Body of pancreas (tissue), 4 donors: ENCODE data around the gene B3GALT5. TPM values are rescaled to one million over a fixed set of nuclear protein-coding genes. Genes with fewer than 3 reads are reported as not detected.

Experiments
- ATAC-seq: fragments of 150-250 bp; one replicate; pipeline ENCODE4 v1.9.1; 2016
- DNase-seq, 4 donors: peaks; one replicate each; pipeline ENCODE4 v3.0.0-alpha.2; 2019
- H3K27ac ChIP-seq, 4 donors: fragments of 200-600 bp; sonication (generic); 1 replicate in 3 of 4; 2 replicates in 1 of 4; pipeline versions ENCODE4 v1.5.1 to v1.6.1; 2016 to 2019; ENCODE audit warnings: mild to moderate bottlenecking in 1 of 4, mixed read lengths in 1 of 4, moderate library complexity in 1 of 4
- H3K27me3 ChIP-seq, 2 donors: fragments of 200-600 bp; sonication (generic); one replicate each; pipeline ENCODE4 v1.6.0; 2016; ENCODE audit warnings: mild to moderate bottlenecking in 1 of 2
- H3K36me3 ChIP-seq, 2 donors: fragments of 200-600 bp; sonication (generic); replicated peaks in 1 of 2; 2 replicates each; pipeline ENCODE4 v1.5.1; 2016; ENCODE audit warnings: low read depth in 2 of 2; ENCODE audit not compliant: insufficient read depth in 1 of 2
- H3K4me1 ChIP-seq: fragments of 200-600 bp; sonication (generic); one replicate; pipeline ENCODE4 v1.6.0; 2016
- H3K4me3 ChIP-seq, 2 donors: fragments of 200-600 bp; sonication (generic); 1 replicate in 1 of 2; 2 replicates in 1 of 2; pipeline ENCODE4 v1.5.1; 2016 to 2019
- H3K9me3 ChIP-seq, 3 donors: fragments of 200-600 bp; sonication (generic); 1 replicate in 2 of 3; 2 replicates in 1 of 3; pipeline ENCODE4 v1.5.1; 2016
- POLR2A ChIP-seq, 3 donors: fragments of 450-650 bp; IDR thresholded peaks; one replicate each; pipeline ENCODE4 v1.6.1; 2016; ENCODE audit warnings: antibody characterized with exemption in 3 of 3, mild to moderate bottlenecking in 2 of 3
- WGBS, 2 donors: methylation state at CpG; one replicate each; pipeline ENCODE4 v1.1.5; 2017; 5-methylcytosine and 5-hydroxymethylcytosine counted together
- intact Hi-C: fragments of 100-400 bp; cut with DNase I; formaldehyde crosslinking; loops from one replicate; pipeline ENCODE4 v1.15.1; 2023
- total RNA-seq, 2 donors: library from RNA; depleted of rRNA; stranded (reverse); fragments of >200 nt; gene quantifications; one replicate each; pipeline ENCODE4 v1.1.0, GENCODE V29; 2016
- TF ChIP-seq, protein P1 (sequence below), 7 experiments: fragments of 450-650 bp in 4 of 7; fragments of 200-600 bp in 3 of 7; sonication (generic) in 3 of 7; IDR thresholded peaks; one replicate each; pipeline ENCODE4 v1.5.1; 2016 to 2019; ENCODE audit warnings: antibody characterized with exemption in 7 of 7

The B3GALT5 gene
- total RNA-seq, 2 donors from 2014 or later: 4.9 to 5.6 TPM

DNA sequence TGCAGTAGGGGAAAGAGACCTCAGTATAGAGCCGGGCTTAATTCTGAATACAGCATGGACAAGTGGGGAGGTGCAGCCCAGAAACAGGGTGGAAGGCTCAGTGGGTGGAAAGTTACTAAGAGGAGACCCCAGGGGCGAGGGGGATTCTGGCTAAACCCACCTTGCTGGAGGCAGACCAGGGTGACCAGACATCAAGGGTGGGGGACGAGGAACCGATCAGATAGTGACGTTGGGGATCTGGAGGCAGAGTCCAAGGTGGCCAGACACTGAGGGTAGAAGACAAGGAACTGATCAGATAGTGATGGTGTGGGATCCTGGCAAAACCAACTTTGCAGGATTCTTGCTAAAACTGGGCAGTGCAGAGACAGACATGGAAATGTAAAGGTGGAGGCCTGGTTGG is 36.8 kb downstream of the B3GALT5 start:
- intact Hi-C loops: no loop called here
- Histone ChIP-seq H3K27me3 (no peaks in the 10 kb centered on the region), H3K4me3 (no peak overlapping the region), H3K4me1 (peaks cover 9% of the 10 kb centered on the region), H3K36me3 (no peaks in the 10 kb centered on the region), H3K9me3 (no peaks in the 10 kb centered on the region), H3K27ac (no peak overlapping the region)
- 83 to 93% methylated on average over 5 of the region's 5 CpGs for WGBS, 2 donors
- TF ChIP-seq, protein P1, sequence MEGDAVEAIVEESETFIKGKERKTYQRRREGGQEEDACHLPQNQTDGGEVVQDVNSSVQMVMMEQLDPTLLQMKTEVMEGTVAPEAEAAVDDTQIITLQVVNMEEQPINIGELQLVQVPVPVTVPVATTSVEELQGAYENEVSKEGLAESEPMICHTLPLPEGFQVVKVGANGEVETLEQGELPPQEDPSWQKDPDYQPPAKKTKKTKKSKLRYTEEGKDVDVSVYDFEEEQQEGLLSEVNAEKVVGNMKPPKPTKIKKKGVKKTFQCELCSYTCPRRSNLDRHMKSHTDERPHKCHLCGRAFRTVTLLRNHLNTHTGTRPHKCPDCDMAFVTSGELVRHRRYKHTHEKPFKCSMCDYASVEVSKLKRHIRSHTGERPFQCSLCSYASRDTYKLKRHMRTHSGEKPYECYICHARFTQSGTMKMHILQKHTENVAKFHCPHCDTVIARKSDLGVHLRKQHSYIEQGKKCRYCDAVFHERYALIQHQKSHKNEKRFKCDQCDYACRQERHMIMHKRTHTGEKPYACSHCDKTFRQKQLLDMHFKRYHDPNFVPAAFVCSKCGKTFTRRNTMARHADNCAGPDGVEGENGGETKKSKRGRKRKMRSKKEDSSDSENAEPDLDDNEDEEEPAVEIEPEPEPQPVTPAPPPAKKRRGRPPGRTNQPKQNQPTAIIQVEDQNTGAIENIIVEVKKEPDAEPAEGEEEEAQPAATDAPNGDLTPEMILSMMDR (IDR thresholded peaks at IDR 0.05): no peak
- TF ChIP-seq POLR2A (IDR thresholded peaks at IDR 0.05): no peak
- no peak for DNase-seq
- no peak for ATAC-seq

DNA sequence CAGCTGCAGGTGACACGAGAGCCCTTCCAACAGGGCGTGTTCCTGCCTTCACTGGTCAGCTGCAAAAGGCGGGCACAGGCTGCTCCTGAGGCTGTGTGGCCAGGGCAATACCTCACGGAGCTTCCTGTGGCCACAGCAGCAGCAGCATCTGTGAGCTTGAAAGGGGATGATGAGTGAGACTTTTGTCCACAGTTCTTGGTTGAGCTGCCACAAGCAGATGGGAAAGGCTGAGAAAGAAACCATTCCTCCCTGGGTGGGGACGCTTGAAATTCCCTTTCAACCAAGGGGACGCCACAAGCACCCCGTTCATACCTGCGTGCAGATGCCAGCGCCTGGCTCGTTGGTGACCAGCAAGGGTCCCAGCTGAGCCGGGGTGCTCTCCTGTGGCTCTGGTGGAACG is 37.6 kb downstream of the B3GALT5 start:
- H3K27ac ChIP-seq: no peak overlapping the region
- no peaks in the 10 kb centered on the region for H3K27me3 ChIP-seq
- DNase-seq: no peak
- no peaks in the 10 kb centered on the region for H3K36me3 ChIP-seq
- H3K9me3 ChIP-seq: no peaks in the 10 kb centered on the region
- intact Hi-C loops: no loop called here
- H3K4me3 ChIP-seq: no peak overlapping the region
- no peak for TF ChIP-seq POLR2A (IDR thresholded peaks at IDR 0.05)
- TF ChIP-seq, protein P1 (IDR thresholded peaks at IDR 0.05): no peak
- peaks cover 1% of the 10 kb centered on the region for H3K4me1 ChIP-seq
- peak; percentile 40 for ATAC-seq
- 73 to 82% methylated on average over 8 to 12 of the region's 12 CpGs for WGBS, 2 donors

DNA sequence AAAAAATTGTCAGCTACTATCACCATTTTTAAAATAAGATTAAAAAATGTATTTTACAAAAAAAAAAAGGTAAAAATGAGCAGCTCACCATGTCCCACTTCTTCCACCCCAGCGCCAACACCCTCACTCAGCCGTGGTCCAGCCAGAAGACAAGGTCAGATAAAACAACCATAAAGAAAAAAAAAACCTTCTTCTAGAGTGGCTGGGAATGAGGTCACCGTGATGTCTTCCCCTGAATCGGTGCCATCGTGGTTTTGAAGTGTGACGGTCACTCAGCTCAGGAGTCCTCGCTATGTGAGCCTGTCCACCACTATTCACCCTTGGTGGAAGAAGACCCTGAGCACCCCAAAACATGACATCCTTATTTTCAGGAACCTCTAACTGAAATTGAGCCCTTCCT is 38.1 kb downstream of the B3GALT5 start:
- no peak for TF ChIP-seq POLR2A (IDR thresholded peaks at IDR 0.05)
- TF ChIP-seq, protein P1 (IDR thresholded peaks at IDR 0.05): no peak
- H3K36me3 ChIP-seq: no peaks in the 10 kb centered on the region
- H3K27ac ChIP-seq: no peak overlapping the region
- WGBS, 2 donors: 90% methylated on average over 7 of the region's 7 CpGs
- H3K27me3 ChIP-seq: no peaks in the 10 kb centered on the region
- no peak overlapping the region for H3K4me3 ChIP-seq
- ATAC-seq (no peak), DNase-seq (no peak)
- H3K4me1 ChIP-seq: peaks cover under 1% of the 10 kb centered on the region
- H3K9me3 ChIP-seq: no peaks in the 10 kb centered on the region
- intact Hi-C loops: no loop called here

DNA sequence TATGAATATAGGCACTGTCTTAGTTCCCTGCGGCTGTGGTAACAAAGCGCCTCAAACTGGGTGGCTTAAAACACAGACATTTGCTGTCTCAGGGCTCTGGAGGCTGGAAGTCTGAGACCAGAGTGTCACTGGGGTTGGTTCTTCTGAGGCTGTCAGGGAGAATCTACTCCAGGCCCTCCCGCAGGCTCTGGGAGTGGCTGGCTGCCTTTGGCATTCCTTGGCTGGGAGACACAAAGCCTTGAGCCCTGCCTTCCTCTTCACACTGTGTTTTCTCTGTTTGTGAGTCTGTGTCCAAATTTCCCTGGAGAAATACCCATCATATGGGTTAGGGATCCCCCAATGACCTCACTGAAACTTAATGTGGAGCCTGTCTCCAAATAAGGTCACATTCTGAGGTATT is 38.5 kb downstream of the B3GALT5 start:
- ATAC-seq (no peak), DNase-seq (no peak)
- 86 to 89% methylated on average over 3 of the region's 3 CpGs for WGBS, 2 donors
- TF ChIP-seq, protein P1 (IDR thresholded peaks at IDR 0.05): no peak
- TF ChIP-seq POLR2A (IDR thresholded peaks at IDR 0.05): no peak
- no peaks in the 10 kb centered on the region for H3K27me3 ChIP-seq
- intact Hi-C loops: no loop called here
- no peak overlapping the region for H3K27ac ChIP-seq
- no peaks in the 10 kb centered on the region for H3K9me3 ChIP-seq
- no peak overlapping the region for H3K4me3 ChIP-seq
- H3K36me3 ChIP-seq: no peaks in the 10 kb centered on the region
- H3K4me1 ChIP-seq: peaks cover 5% of the 10 kb centered on the region

DNA sequence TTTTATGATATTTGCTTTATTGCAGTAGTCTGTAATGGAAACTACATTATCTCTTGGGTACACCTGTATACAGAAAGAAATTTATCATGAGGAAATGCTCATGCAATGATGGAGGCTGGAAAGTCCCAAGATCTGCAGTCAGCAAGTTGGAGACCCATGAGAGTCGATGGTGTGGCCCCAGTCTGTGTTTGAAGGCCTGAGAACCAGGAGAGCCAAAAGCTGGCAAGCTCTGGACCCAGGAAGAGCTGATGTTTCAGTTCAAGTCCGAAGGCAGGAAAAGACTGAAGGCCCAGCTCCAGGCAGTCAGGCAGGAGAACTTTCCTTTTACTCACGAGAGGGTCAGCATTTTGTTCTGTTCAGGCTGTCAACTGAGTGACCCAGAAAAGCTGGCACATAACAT is 42.2 kb downstream of the B3GALT5 start:
- WGBS, 2 donors: 36 to 46% methylated on average over 3 of the region's 3 CpGs
- no peak for ATAC-seq

More for the DNA sequence above, 42.2 kb downstream of the B3GALT5 start:
- Histone ChIP-seq H3K36me3 (no peaks in the 10 kb centered on the region), H3K4me3 (no peak overlapping the region), H3K27me3 (no peaks in the 10 kb centered on the region), H3K27ac (peak overlapping the region in 3 of 4 donors; percentile 8 to 77 (median 63)), H3K9me3 (no peaks in the 10 kb centered on the region), H3K4me1 (peaks cover 42% of the 10 kb centered on the region)
- intact Hi-C loops: no loop called here
- no peak for DNase-seq
- TF ChIP-seq POLR2A (IDR thresholded peaks at IDR 0.05): no peak
- TF ChIP-seq, protein P1 (IDR thresholded peaks at IDR 0.05): no peak
